ENCODE results near the gene NDUFS6.

- TF ChIP-seq CTCF (IDR thresholded peaks at IDR 0.05), result no peak
- no peak for TF ChIP-seq POLR2A (IDR thresholded peaks at IDR 0.05)
These were observed 7.0 kb upstream of the NDUFS6 start for GRCh38 chr5:1793966-1794900.

Measured in lower leg skin (tissue), 3 donors.